Measurements from ENCODE around the gene SYNE1.

- TF ChIP-seq USF2 (IDR thresholded peaks at IDR 0.05; ENCODE audit: low read length) (no peak), POLR2A (IDR thresholded peaks at IDR 0.05; ENCODE audit: control extremely low read depth in 1 of 2, low read depth in 2 of 2, low read length in 2 of 2) (no peak), POLR2AphosphoS5 (IDR thresholded peaks at IDR 0.05; ENCODE audit: low read depth, low read length) (no peak), SIX5 (IDR thresholded peaks at IDR 0.05; ENCODE audit: low read depth, low read length) (no peak), ATF3 (IDR thresholded peaks at IDR 0.05; ENCODE audit: insufficient read depth, low read depth, low read length) (no peak), EP300 (IDR thresholded peaks at IDR 0.05; ENCODE audit: borderline replicate concordance in 1 of 2, low read depth in 2 of 2, low read length in 2 of 2) (no peak)
- TF ChIP-seq, protein P1, sequence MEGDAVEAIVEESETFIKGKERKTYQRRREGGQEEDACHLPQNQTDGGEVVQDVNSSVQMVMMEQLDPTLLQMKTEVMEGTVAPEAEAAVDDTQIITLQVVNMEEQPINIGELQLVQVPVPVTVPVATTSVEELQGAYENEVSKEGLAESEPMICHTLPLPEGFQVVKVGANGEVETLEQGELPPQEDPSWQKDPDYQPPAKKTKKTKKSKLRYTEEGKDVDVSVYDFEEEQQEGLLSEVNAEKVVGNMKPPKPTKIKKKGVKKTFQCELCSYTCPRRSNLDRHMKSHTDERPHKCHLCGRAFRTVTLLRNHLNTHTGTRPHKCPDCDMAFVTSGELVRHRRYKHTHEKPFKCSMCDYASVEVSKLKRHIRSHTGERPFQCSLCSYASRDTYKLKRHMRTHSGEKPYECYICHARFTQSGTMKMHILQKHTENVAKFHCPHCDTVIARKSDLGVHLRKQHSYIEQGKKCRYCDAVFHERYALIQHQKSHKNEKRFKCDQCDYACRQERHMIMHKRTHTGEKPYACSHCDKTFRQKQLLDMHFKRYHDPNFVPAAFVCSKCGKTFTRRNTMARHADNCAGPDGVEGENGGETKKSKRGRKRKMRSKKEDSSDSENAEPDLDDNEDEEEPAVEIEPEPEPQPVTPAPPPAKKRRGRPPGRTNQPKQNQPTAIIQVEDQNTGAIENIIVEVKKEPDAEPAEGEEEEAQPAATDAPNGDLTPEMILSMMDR (IDR thresholded peaks at IDR 0.05; ENCODE audit: control extremely low read depth in 1 of 3, insufficient read depth in 1 of 3, low read depth in 1 of 3, low read length in 3 of 3) = no peak
These were observed 418.3 kb downstream of the SYNE1 start for GRCh38 chr6:152218887-152219286.

Measured in H1 (cell line).